GM12878 (cell line): Measurements from ENCODE around the gene CALN1. TPM values are rescaled to one million over a fixed set of nuclear protein-coding genes. Genes with fewer than 3 reads are reported as not detected.

ENCODE experiments used
- ATAC-seq: fragments of 200-7000 bp; cut with Tn5 transposase; 3 replicates; pipeline ENCODE4 v1.9.1; 2020; ENCODE audit warnings: mild to moderate bottlenecking, moderate library complexity
- BruUV-seq: library from RNA; stranded (reverse); fragments of 400-500 nt; replicated peaks from 2 replicates; lab custom pipeline; 2021; lab: Mats Ljungman, UMichigan
- CTCF ChIA-PET: fragments of 300-600 bp; sonication (Branson Sonifier 250); formaldehyde crosslinking; extraction: SDS; loops from one replicate; lab custom pipeline; 2021; ENCODE audit warnings: inconsistent platforms; lab: Yijun Ruan, JAX
- POLR2A ChIA-PET: fragments of 350-600 bp; formaldehyde crosslinking; extraction: SDS; loops from one replicate; lab custom pipeline; 2021; ENCODE audit warnings: inconsistent platforms; lab: Charles Lee
- RAD21 ChIA-PET: fragments of 300-600 bp; sonication (Branson Sonifier 250); formaldehyde crosslinking; loops from one replicate; lab custom pipeline; 2023; ENCODE audit warnings: antibody characterized with exemption; ENCODE audit not compliant: unreplicated experiment; lab: Charles Lee
- SMC1A ChIA-PET: fragments of 300-600 bp; sonication (Branson Sonifier 250); formaldehyde crosslinking; loops from one replicate; lab custom pipeline; 2023; ENCODE audit not compliant: unreplicated experiment, uncharacterized antibody; lab: Charles Lee
- DNase-seq: peaks from one replicate; pipeline ENCODE4 v3.0.0-alpha.2; 2011; ENCODE audit warnings: low read depth, low spot score
- FAIRE-seq: peaks from 3 replicates; lab custom pipeline; 2011; peaks lifted over from hg19 to GRCh38; lab: Jason Lieb, UNC
- H2AFZ ChIP-seq: 2 replicates; pipeline ENCODE4 v1.6.0; 2011; ENCODE audit warnings: low read depth, low read length, control low read depth; ENCODE audit not compliant: control insufficient read depth
- H3K27ac ChIP-seq: 2 replicates; pipeline ENCODE4 v1.5.1; 2011; ENCODE audit warnings: control low read depth; ENCODE audit not compliant: control insufficient read depth, insufficient read depth
- H3K27me3 ChIP-seq, 2 experiments: replicated peaks in 1 of 2; 2 replicates each; pipeline versions ENCODE4 v1.6.0 to v1.6.1; 2011; ENCODE audit warnings: low read length in 1 of 2; ENCODE audit not compliant: control insufficient read depth in 2 of 2, insufficient read depth in 2 of 2
- H3K36me3 ChIP-seq, 2 experiments: 2 replicates each; pipeline ENCODE4 v1.5.1; 2011; ENCODE audit warnings: low read length in 1 of 2; ENCODE audit not compliant: control insufficient read depth in 2 of 2, insufficient read depth in 2 of 2
- H3K4me1 ChIP-seq: 2 replicates; pipeline ENCODE4 v1.6.1; 2011; ENCODE audit warnings: mild to moderate bottlenecking, low read length, moderate library complexity, mixed read lengths; ENCODE audit not compliant: control insufficient read depth, insufficient read depth
- H3K4me2 ChIP-seq: 2 replicates; pipeline ENCODE4 v1.6.0; 2011; ENCODE audit warnings: control low read depth; ENCODE audit not compliant: control insufficient read depth, insufficient read depth
- H3K4me3 ChIP-seq: fragments of 200-600 bp; sonication (generic); 2 replicates; pipeline ENCODE4 v1.5.1; 2016
- H3K79me2 ChIP-seq: 2 replicates; pipeline ENCODE4 v1.6.0; 2011; ENCODE audit warnings: low read length; ENCODE audit not compliant: control insufficient read depth, insufficient read depth
- H3K9ac ChIP-seq: 2 replicates; pipeline ENCODE4 v1.8.0; 2011; ENCODE audit warnings: low read length, control low read depth, mixed read lengths; ENCODE audit not compliant: control insufficient read depth, insufficient read depth
- H3K9me3 ChIP-seq: replicated peaks from 3 replicates; pipeline ENCODE4 v1.5.1; 2011; ENCODE audit warnings: mild to moderate bottlenecking, low read length; ENCODE audit not compliant: control insufficient read depth, insufficient read depth
- H4K20me1 ChIP-seq: 2 replicates; pipeline ENCODE4 v1.6.0; 2011; ENCODE audit not compliant: control insufficient read depth, insufficient read depth
- CBX3 ChIP-seq: fragments of 200-600 bp; sonication (generic); IDR thresholded peaks from 2 replicates; pipeline ENCODE4 v1.6.1; 2016; ENCODE audit warnings: low read depth, borderline replicate concordance
- CHD1 ChIP-seq: IDR thresholded peaks from 2 replicates; pipeline ENCODE4 v1.6.1; 2012; ENCODE audit warnings: low read depth, low read length, improper control_type of control experiment
- E2F8 ChIP-seq: fragments of 450-650 bp; IDR thresholded peaks from 2 replicates; pipeline ENCODE4 v1.6.1; 2018; ENCODE audit warnings: mild to moderate bottlenecking, low read depth, moderate library complexity; ENCODE audit not compliant: partially characterized antibody
- ETV6 ChIP-seq, 2 experiments: fragments of 450-650 bp in 1 of 2; IDR thresholded peaks in 1 of 2; conservative IDR thresholded peaks in 1 of 2; 2 replicates each; pipeline ENCODE4 v1.6.1; 2014; ENCODE audit warnings: antibody characterized with exemption in 1 of 2, borderline replicate concordance in 1 of 2, low read depth in 1 of 2, mild to moderate bottlenecking in 1 of 2, moderate library complexity in 1 of 2
- FOS ChIP-seq: IDR thresholded peaks from 3 replicates; pipeline ENCODE4 v1.6.1; 2011; ENCODE audit warnings: borderline replicate concordance; ENCODE audit not compliant: insufficient read length; ENCODE audit errors: extremely low read depth
- MYB ChIP-seq: fragments of 150-350 bp; IDR thresholded peaks from 2 replicates; pipeline ENCODE4 v1.6.1; 2014; ENCODE audit warnings: mild to moderate bottlenecking, low read depth, low read length, borderline replicate concordance
- NFIC ChIP-seq: IDR thresholded peaks from 2 replicates; pipeline ENCODE4 v1.6.1; 2012; ENCODE audit warnings: low read depth, mild to moderate bottlenecking, inconsistent platforms, low read length, moderate library complexity
- RAD51 ChIP-seq: fragments of 450-650 bp; IDR thresholded peaks from 2 replicates; pipeline ENCODE4 v1.6.1; 2016; ENCODE audit warnings: moderate library complexity, mild to moderate bottlenecking, inconsistent platforms
- REST ChIP-seq: IDR thresholded peaks from 2 replicates; pipeline ENCODE4 v1.6.1; 2012; ENCODE audit warnings: mild to moderate bottlenecking, low read depth, low read length
- SMC3 ChIP-seq: IDR thresholded peaks from 2 replicates; pipeline ENCODE4 v1.6.1; 2011; ENCODE audit warnings: low read length, improper control_type of control experiment, borderline replicate concordance
- SUZ12 ChIP-seq: fragments of 200-600 bp; sonication (generic); IDR thresholded peaks from one replicate; pipeline ENCODE4 v1.6.1; 2018; ENCODE audit warnings: antibody characterized with exemption, mild to moderate bottlenecking; ENCODE audit not compliant: unreplicated experiment
- TARDBP ChIP-seq: IDR thresholded peaks from 2 replicates; pipeline ENCODE4 v1.6.1; 2016; ENCODE audit warnings: borderline replicate concordance
- USF1 ChIP-seq: IDR thresholded peaks from 2 replicates; pipeline ENCODE4 v1.6.1; 2011; ENCODE audit warnings: borderline replicate concordance, low read depth, mild to moderate bottlenecking, moderate library complexity, mixed read lengths, low read length; ENCODE audit not compliant: insufficient read depth; ENCODE audit errors: extremely low read length
- ZNF207 ChIP-seq: fragments of 450-650 bp; IDR thresholded peaks from 2 replicates; pipeline ENCODE4 v1.6.1; 2014; ENCODE audit warnings: antibody characterized with exemption, mild to moderate bottlenecking, borderline replicate concordance
- ZNF274 ChIP-seq: IDR thresholded peaks from one replicate; pipeline ENCODE4 v1.8.0; 2011; ENCODE audit not compliant: insufficient read length, insufficient read depth
- WGBS: methylation state at CpG from one replicate; pipeline ENCODE4 v1.1.6; 2016; ENCODE audit warnings: low lambda C conversion rate; ENCODE audit not compliant: insufficient replicate concordance, insufficient coverage; ENCODE audit errors: missing lambda C conversion rate; 5-methylcytosine and 5-hydroxymethylcytosine counted together
- in situ Hi-C: fragments of 300-500 bp; cut with MboI; formaldehyde crosslinking; loops from 9 replicates; pipeline ENCODE4 v1.14.3; 2018; ENCODE audit warnings: mixed read lengths
- intact Hi-C: fragments of 100-400 bp; cut with micrococcal nuclease; formaldehyde crosslinking; loops from one replicate; pipeline ENCODE4 v1.14.2; 2022; ENCODE audit not compliant: unreplicated experiment
- polyA plus RNA-seq, 11 experiments: library from polyadenylated mRNA; depleted of rRNA in 4 of 11; unstranded in 6 of 11; stranded (reverse) in 5 of 11; fragments of >200 nt; fragmentation: Nextera tagmentation in 4 of 11; fragmentation: Illumina TruSeq in 1 of 11; extraction: Ambion mirVana in 4 of 11; extraction: Trizol in 1 of 11; gene quantifications; 1 replicate in 1 of 11; 2 replicates in 10 of 11; pipeline versions ENCODE4 v1.2.1 to v1.2.3, GENCODE V29; 2011 to 2016; ENCODE audit warnings: inconsistent platforms in 2 of 11, missing spikeins in 2 of 11, low read depth in 1 of 11
- total RNA-seq, 4 experiments: library from RNA; depleted of rRNA in 3 of 4; stranded (reverse); fragments of >200 nt in 3 of 4; fragmentation: Illumina TruSeq in 1 of 4; extraction: Trizol in 1 of 4; gene quantifications; 2 replicates each; pipeline versions ENCODE4 v1.2.1 to v1.2.3, GENCODE V29; 2013 to 2021

CALN1 gene
- total and polyA plus RNA-seq, 10 of the 15 experiments (the other 5 are each of a cell fraction or from before 2014, with no cell fraction given), result 0.48 to 15.3 (median 1.6) TPM

- no peak for TF ChIP-seq USF1
These were observed 515.6 kb downstream of the CALN1 start (continued) for GRCh38 chr7:71896535-71896934.

- Histone ChIP-seq H3K4me1 (no peaks in the 10 kb centered on the region), H2AFZ (no peak overlapping the region), H3K9me3 (no peaks in the 10 kb centered on the region; the same call in 2 of the 3 replicates), H3K9ac (no peak overlapping the region), H3K79me2 (no peaks in the 10 kb centered on the region), H3K36me3 (no peaks in the 10 kb centered on the region), H3K4me2 (no peak overlapping the region), H3K27ac (no peak overlapping the region), H4K20me1 (no peaks in the 10 kb centered on the region), H3K27me3 (no peaks in the 10 kb centered on the region), H3K4me3 (no peak overlapping the region)
- in situ Hi-C loops (no loop called here), intact Hi-C loops (no loop called here)
- RAD21 ChIA-PET, result no interaction called here
- BruUV-seq, result no TSS peak
- CTCF ChIA-PET, result no interaction called here
- no peak for FAIRE-seq
- POLR2A ChIA-PET, result no interaction called here
- SMC1A ChIA-PET, result no interaction called here
- no peak for DNase-seq
- ATAC-seq, result no peak
- WGBS, result 1% methylated on average over 7 of the region's 7 CpGs
- TF ChIP-seq MYB (no peak), ZNF274 (no peak), ETV6 (conservative IDR thresholded peaks at IDR 0.05 in 1 of 2, IDR thresholded peaks at IDR 0.05 in 1 of 2; ENCODE audit: borderline replicate concordance in 1 of 2, low read depth in 1 of 2) (no peak), SUZ12 (no peak), NFIC (no peak), CHD1 (no peak), ZNF207 (no peak), FOS (no peak), REST (no peak), E2F8 (no peak), CBX3 (no peak), SMC3 (no peak), RAD51 (no peak), TARDBP (no peak)
These were observed 526.1 kb downstream of the CALN1 start for GRCh38 chr7:71886046-71886445.
